IMR-90 (cell line): ENCODE measurements around the gene CCDC148. TPM values are rescaled to one million over a fixed set of nuclear protein-coding genes. Genes with fewer than 3 reads are reported as not detected.

Experiments
- ATAC-seq: fragments of 200-7000 bp; cut with Tn5 transposase; 2 replicates; pipeline ENCODE4 v1.9.1; 2020; ENCODE audit warnings: low read depth, mild to moderate bottlenecking, moderate library complexity
- BruUV-seq: library from RNA; stranded (reverse); fragments of 400-500 nt; replicated peaks from 2 replicates; lab custom pipeline; 2021; lab: Mats Ljungman, UMichigan
- CTCF ChIA-PET: fragments of 300-600 bp; formaldehyde crosslinking; extraction: SDS; loops from one replicate; lab custom pipeline; 2021; ENCODE audit warnings: antibody characterized with exemption; lab: Yijun Ruan, JAX
- POLR2A ChIA-PET: fragments of 300-600 bp; sonication (Branson Sonifier 250); formaldehyde crosslinking; loops from one replicate; lab custom pipeline; 2022; ENCODE audit warnings: antibody characterized with exemption; ENCODE audit not compliant: unreplicated experiment; lab: Charles Lee
- DNase-seq: peaks from one replicate; pipeline ENCODE4 v3.0.0; 2013
- H2AFZ ChIP-seq: replicated peaks from 2 replicates; pipeline ENCODE3; 2013; ENCODE audit warnings: low read length, mild to moderate bottlenecking; ENCODE audit not compliant: poor library complexity
- H2AK5ac ChIP-seq: 2 replicates; pipeline ENCODE4 v1.6.1; 2013; ENCODE audit warnings: low read depth, low read length, inconsistent platforms
- H2AK9ac ChIP-seq: replicated peaks from 2 replicates; pipeline ENCODE3; 2013; ENCODE audit warnings: mild to moderate bottlenecking, low read depth, low read length, moderate library complexity; ENCODE audit not compliant: poor library complexity
- H2BK120ac ChIP-seq: 2 replicates; pipeline ENCODE4 v1.6.1; 2013; ENCODE audit warnings: low read depth, low read length, inconsistent platforms
- H2BK15ac ChIP-seq: 3 replicates; pipeline ENCODE4 v1.6.1; 2013; ENCODE audit warnings: low read depth, low read length, inconsistent platforms
- H2BK20ac ChIP-seq: 2 replicates; pipeline ENCODE4 v1.6.1; 2013; ENCODE audit warnings: low read depth, mild to moderate bottlenecking, inconsistent platforms, low read length, moderate library complexity
- H2BK5ac ChIP-seq: 2 replicates; pipeline ENCODE4 v1.6.1; 2013; ENCODE audit warnings: mild to moderate bottlenecking, low read depth, low read length, inconsistent platforms; ENCODE audit not compliant: poor library complexity, severe bottlenecking
- H3K14ac ChIP-seq: replicated peaks from 2 replicates; pipeline ENCODE4 v1.6.1; 2013; ENCODE audit warnings: low read depth, low read length, inconsistent platforms
- H3K18ac ChIP-seq: 2 replicates; pipeline ENCODE4 v1.6.1; 2013; ENCODE audit warnings: low read depth, low read length, control low read depth
- H3K23ac ChIP-seq: 2 replicates; pipeline ENCODE4 v1.6.1; 2013; ENCODE audit warnings: low read depth, low read length, inconsistent platforms
- H3K27ac ChIP-seq: 2 replicates; pipeline ENCODE4 v1.5.1; 2013; ENCODE audit warnings: mild to moderate bottlenecking, control low read depth, low read length; ENCODE audit not compliant: insufficient read depth
- H3K27me3 ChIP-seq: 2 replicates; pipeline ENCODE4 v1.6.1; 2013; ENCODE audit warnings: low read length; ENCODE audit not compliant: control insufficient read depth, insufficient read depth
- H3K36me3 ChIP-seq: 2 replicates; pipeline ENCODE4 v1.6.1; 2013; ENCODE audit warnings: low read length, mixed read lengths; ENCODE audit not compliant: control insufficient read depth, insufficient read depth
- H3K4ac ChIP-seq: 2 replicates; pipeline ENCODE4 v1.6.1; 2013; ENCODE audit warnings: low read depth, low read length, inconsistent platforms
- H3K4me1 ChIP-seq: 2 replicates; pipeline ENCODE4 v1.6.1; 2013; ENCODE audit warnings: low read length, mixed read lengths; ENCODE audit not compliant: control insufficient read depth, insufficient read depth
- H3K4me2 ChIP-seq: 2 replicates; pipeline ENCODE4 v1.6.1; 2013; ENCODE audit warnings: low read depth, mild to moderate bottlenecking, control low read depth, low read length, moderate library complexity
- H3K4me3 ChIP-seq: 2 replicates; pipeline ENCODE4 v1.5.1; 2013; ENCODE audit warnings: low read depth, mild to moderate bottlenecking, control low read depth, low read length, moderate library complexity; ENCODE audit not compliant: insufficient read depth
- H3K56ac ChIP-seq: 2 replicates; pipeline ENCODE4 v1.6.1; 2013; ENCODE audit warnings: low read length, inconsistent platforms; ENCODE audit not compliant: insufficient read depth; ENCODE audit errors: extremely low read depth
- H3K79me1 ChIP-seq, 2 experiments: 2 replicates each; pipeline ENCODE4 v1.6.1; 2013; ENCODE audit warnings: low read length in 2 of 2, inconsistent platforms in 1 of 2, low read depth in 1 of 2
- H3K9ac ChIP-seq: 2 replicates; pipeline ENCODE4 v1.6.1; 2013; ENCODE audit warnings: low read depth, low read length, control low read depth
- H3K9me1 ChIP-seq: 2 replicates; pipeline ENCODE4 v1.6.1; 2013; ENCODE audit warnings: low read length, inconsistent platforms; ENCODE audit not compliant: insufficient read depth
- H3K9me3 ChIP-seq: 2 replicates; pipeline ENCODE4 v1.6.1; 2013; ENCODE audit warnings: low read length; ENCODE audit not compliant: control insufficient read depth, insufficient read depth
- H4K20me1 ChIP-seq: 2 replicates; pipeline ENCODE4 v1.6.1; 2013; ENCODE audit warnings: low read length, inconsistent platforms; ENCODE audit not compliant: insufficient read depth
- H4K5ac ChIP-seq: 2 replicates; pipeline ENCODE4 v1.6.1; 2013; ENCODE audit warnings: mild to moderate bottlenecking, low read depth, low read length, control low read depth
- H4K8ac ChIP-seq, 2 experiments: 2 replicates each; pipeline ENCODE4 v1.6.1; 2013; ENCODE audit warnings: low read depth in 2 of 2, low read length in 2 of 2, control low read depth in 1 of 2, inconsistent platforms in 1 of 2
- H4K91ac ChIP-seq: 2 replicates; pipeline ENCODE4 v1.6.1; 2013; ENCODE audit warnings: low read depth, low read length, inconsistent platforms; ENCODE audit not compliant: insufficient read depth
- BHLHE40 ChIP-seq: fragments of 150-350 bp; IDR thresholded peaks from 2 replicates; pipeline ENCODE4 v1.6.1; 2016; ENCODE audit warnings: mild to moderate bottlenecking, low read depth, low read length
- CEBPB ChIP-seq: IDR thresholded peaks from 2 replicates; pipeline ENCODE4 v1.6.1; 2012; ENCODE audit warnings: low read depth, low read length, improper control_type of control experiment
- CHD1 ChIP-seq: IDR thresholded peaks from 2 replicates; pipeline ENCODE4 v1.6.1; 2012; ENCODE audit warnings: low read depth, low read length, improper control_type of control experiment
- FOS ChIP-seq: fragments of 150-350 bp; IDR thresholded peaks from 2 replicates; pipeline ENCODE4 v1.6.1; 2016; ENCODE audit warnings: low read depth, low read length
- MAFK ChIP-seq: IDR thresholded peaks from 2 replicates; pipeline ENCODE4 v1.6.1; 2012; ENCODE audit warnings: low read depth, low read length, improper control_type of control experiment
- MAZ ChIP-seq: IDR thresholded peaks from 2 replicates; pipeline ENCODE4 v1.6.1; 2012; ENCODE audit warnings: low read depth, mild to moderate bottlenecking, low read length, improper control_type of control experiment, moderate library complexity, borderline replicate concordance
- MXI1 ChIP-seq: IDR thresholded peaks from 2 replicates; pipeline ENCODE4 v1.6.1; 2012; ENCODE audit warnings: low read depth, mild to moderate bottlenecking, low read length, moderate library complexity, borderline replicate concordance
- POLR2A ChIP-seq: IDR thresholded peaks from 2 replicates; pipeline ENCODE4 v1.6.1; 2012; ENCODE audit warnings: mild to moderate bottlenecking, low read depth, low read length
- RAD21 ChIP-seq: IDR thresholded peaks from 2 replicates; pipeline ENCODE4 v1.6.1; 2012; ENCODE audit warnings: low read length, improper control_type of control experiment
- RCOR1 ChIP-seq: IDR thresholded peaks from 2 replicates; pipeline ENCODE4 v1.6.1; 2012; ENCODE audit warnings: mild to moderate bottlenecking, low read length, improper control_type of control experiment; ENCODE audit not compliant: insufficient replicate concordance
- RFX5 ChIP-seq: IDR thresholded peaks from 2 replicates; pipeline ENCODE4 v1.8.0; 2012; ENCODE audit warnings: low read depth, mild to moderate bottlenecking, low read length, moderate library complexity
- SMC3 ChIP-seq: fragments of 150-350 bp; IDR thresholded peaks from 2 replicates; pipeline ENCODE4 v1.6.1; 2016; ENCODE audit warnings: low read depth, mild to moderate bottlenecking, antibody characterized with exemption, low read length, moderate library complexity
- WGBS, 2 experiments: methylation state at CpG; one replicate each; pipeline versions ENCODE4 v1.1.5 to v1.1.7; 2013; ENCODE audit warnings: missing lambda C conversion rate in 2 of 2; ENCODE audit not compliant: insufficient read length in 1 of 2; ENCODE audit errors: extremely low coverage in 2 of 2; 5-methylcytosine and 5-hydroxymethylcytosine counted together
- dilution Hi-C: fragments of 300-500 bp; cut with HindIII; formaldehyde crosslinking; loops from one replicate; pipeline ENCODE4 v1.14.3; 2018; ENCODE audit warnings: low sequenced_read_pairs; ENCODE audit not compliant: unreplicated experiment
- in situ Hi-C: fragments of 300-500 bp; cut with MboI; formaldehyde crosslinking; loops from 3 replicates; pipeline ENCODE4 v1.14.3; 2019; ENCODE audit warnings: low sequenced_read_pairs, inconsistent platforms, mixed read lengths
- intact Hi-C: fragments of 100-400 bp; cut with micrococcal nuclease; formaldehyde crosslinking; loops from 2 replicates; pipeline ENCODE4 v1.10.0; 2022
- polyA plus RNA-seq, 3 experiments: library from polyadenylated mRNA; depleted of rRNA; stranded (reverse); fragments of >200 nt; gene quantifications; 2 replicates each; pipeline ENCODE4 v1.2.3, GENCODE V29; 2012; ENCODE audit warnings: low replicate concordance in 1 of 3
- total RNA-seq: library from RNA; depleted of rRNA; stranded (reverse); fragments of >200 nt; gene quantifications from 2 replicates; pipeline ENCODE4 v1.2.3, GENCODE V29; 2012
- TF ChIP-seq, protein P1 (sequence below): fragments of 150-350 bp; IDR thresholded peaks from 2 replicates; pipeline ENCODE4 v1.6.1; 2017; ENCODE audit warnings: mild to moderate bottlenecking, antibody characterized with exemption, low read length, low read depth
- TF ChIP-seq, protein P2 (sequence below): fragments of 150-350 bp; IDR thresholded peaks from 2 replicates; pipeline ENCODE4 v1.6.1; 2016; ENCODE audit warnings: low read depth, mild to moderate bottlenecking, low read length, moderate library complexity, borderline replicate concordance

Gene CCDC148
- total and polyA plus RNA-seq, 2 of the 4 experiments (the other 2 are of a cell fraction): 0.18 to 0.31 TPM

DNA sequence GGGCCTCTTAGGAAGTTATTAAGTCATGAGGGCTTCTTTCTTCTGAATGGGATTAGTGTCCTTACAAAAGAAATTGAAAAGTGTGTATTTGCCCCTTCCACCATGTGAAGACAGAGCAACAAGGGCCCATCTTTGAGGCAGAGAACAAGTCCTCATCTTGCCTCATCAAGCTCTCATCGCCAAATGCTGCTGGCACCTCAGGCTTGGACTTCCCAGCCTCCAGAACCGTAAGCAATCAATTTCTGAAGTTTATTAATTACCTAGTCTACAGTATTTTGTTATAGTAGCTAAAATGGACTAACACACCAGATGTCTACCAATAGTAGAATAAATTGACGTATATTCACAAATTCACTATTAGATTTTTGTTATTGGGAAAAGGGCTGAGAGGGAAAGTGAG, 74.6 kb downstream of the CCDC148 start:
- Histone ChIP-seq H3K9ac (no peak overlapping the region), H3K14ac (no peak overlapping the region), H3K4me2 (no peak overlapping the region), H4K20me1 (no peaks in the 10 kb centered on the region), H2BK120ac (no peak overlapping the region), H3K27ac (no peak overlapping the region), H4K5ac (no peak overlapping the region), H3K9me1 (no peaks in the 10 kb centered on the region), H3K9me3 (no peaks in the 10 kb centered on the region), H4K8ac (no peak overlapping the region), H3K36me3 (no peaks in the 10 kb centered on the region), H3K79me1 (no peaks in the 10 kb centered on the region), H2AK5ac (no peak overlapping the region), H2BK5ac (no peak overlapping the region), H3K4me3 (no peak overlapping the region), H3K4me1 (no peaks in the 10 kb centered on the region), H3K56ac (no peak overlapping the region), H2AFZ (no peak overlapping the region), H4K91ac (no peak overlapping the region), H3K27me3 (no peaks in the 10 kb centered on the region), H2BK20ac (no peak overlapping the region), H3K23ac (no peak overlapping the region), H3K18ac (no peak overlapping the region), H2AK9ac (no peak overlapping the region), H2BK15ac (no peak overlapping the region), H3K4ac (no peak overlapping the region)
- POLR2A ChIA-PET: no interaction called here
- BruUV-seq: no TSS peak
- no peak for TF ChIP-seq POLR2A
- TF ChIP-seq BHLHE40: no peak
- no peak for TF ChIP-seq CHD1
- TF ChIP-seq MXI1: no peak
- TF ChIP-seq RAD21: no peak
- TF ChIP-seq CEBPB: no peak
- no peak for TF ChIP-seq RFX5
- TF ChIP-seq RCOR1: no peak
- TF ChIP-seq, protein P1, sequence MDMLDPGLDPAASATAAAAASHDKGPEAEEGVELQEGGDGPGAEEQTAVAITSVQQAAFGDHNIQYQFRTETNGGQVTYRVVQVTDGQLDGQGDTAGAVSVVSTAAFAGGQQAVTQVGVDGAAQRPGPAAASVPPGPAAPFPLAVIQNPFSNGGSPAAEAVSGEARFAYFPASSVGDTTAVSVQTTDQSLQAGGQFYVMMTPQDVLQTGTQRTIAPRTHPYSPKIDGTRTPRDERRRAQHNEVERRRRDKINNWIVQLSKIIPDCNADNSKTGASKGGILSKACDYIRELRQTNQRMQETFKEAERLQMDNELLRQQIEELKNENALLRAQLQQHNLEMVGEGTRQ: no peak
- TF ChIP-seq SMC3: no peak
- TF ChIP-seq MAZ: no peak
- TF ChIP-seq FOS: no peak
- TF ChIP-seq, protein P2, sequence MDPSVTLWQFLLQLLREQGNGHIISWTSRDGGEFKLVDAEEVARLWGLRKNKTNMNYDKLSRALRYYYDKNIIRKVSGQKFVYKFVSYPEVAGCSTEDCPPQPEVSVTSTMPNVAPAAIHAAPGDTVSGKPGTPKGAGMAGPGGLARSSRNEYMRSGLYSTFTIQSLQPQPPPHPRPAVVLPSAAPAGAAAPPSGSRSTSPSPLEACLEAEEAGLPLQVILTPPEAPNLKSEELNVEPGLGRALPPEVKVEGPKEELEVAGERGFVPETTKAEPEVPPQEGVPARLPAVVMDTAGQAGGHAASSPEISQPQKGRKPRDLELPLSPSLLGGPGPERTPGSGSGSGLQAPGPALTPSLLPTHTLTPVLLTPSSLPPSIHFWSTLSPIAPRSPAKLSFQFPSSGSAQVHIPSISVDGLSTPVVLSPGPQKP: no peak
- no peak for TF ChIP-seq MAFK
- DNase-seq: no peak
- no peak for ATAC-seq
- CTCF ChIA-PET: no interaction called here
- intact Hi-C loops: no loop called here
- in situ Hi-C loops: no loop called here
- no CpG with 5 or more reads among the region's 3 CpGs for WGBS, 2 experiments
- dilution Hi-C loops: no loop called here
